Measurements from ENCODE around the gene ZNF296. TPM values are rescaled to one million over a fixed set of nuclear protein-coding genes. Genes with fewer than 3 reads are reported as not detected.

ZNF296 gene
- total and polyA plus RNA-seq, 11 donors, result 0.16 to 1.2 (median 0.36) TPM; not detected in 2

- Histone ChIP-seq H3K27ac (peak overlapping the region in 6 of 12 donors; percentile 69 to 87 (median 84)), H3K36me3 (peaks cover 0 to 16% (median 12%) of the 10 kb centered on the region in 9 donors), H3K4me3 (peak overlapping the region; percentile 81 to 100 (median 94)), H3K4me1 (peaks cover 6 to 46% (median 28%) of the 10 kb centered on the region in 12 donors), H3K9me3 (no peaks in the 10 kb centered on the region), H3K27me3 (no peaks in the 10 kb centered on the region)
- peak in 1 of 5 donors; percentile 46 for DNase-seq
- no peak for TF ChIP-seq POLR2A (IDR thresholded peaks at IDR 0.05)
- TF ChIP-seq CTCF (IDR thresholded peaks at IDR 0.05), result no peak
- 8 to 10% (median 9%) methylated on average over 6 of the region's 6 CpGs for WGBS, 4 donors
- intact Hi-C loops (cut with DNase I), result loop anchor here in 3 of 10 donors (1.0 to 5.0 kb wide), 4 partner anchors 11 to 97 kb away; partner anchors contain the start of genes PPP1R37 (in 2 of the 3), BLOC1S3 (in 1 of the 3), CLASRP (in 1 of the 3) and TRAPPC6A (in 1 of the 3)
- no peak for ATAC-seq
Measured at GRCh38 chr19:45079911-45080370, 3.7 kb upstream of the ZNF296 start.

GRCh38 chr19:45079063-45079910 lies 3.0 kb upstream of the ZNF296 start, which contains the start of gene GEMIN7:
Gene GEMIN7, plus strand, starts transcription at chr19:45079260. Its CDS starts 10,855 bp downstream, at chr19:45090115.
- Histone ChIP-seq H3K27me3 (no peaks in the 10 kb centered on the region), H3K9me3 (no peaks in the 10 kb centered on the region), H3K4me1 (peaks cover 6 to 47% (median 28%) of the 10 kb centered on the region in 12 donors), H3K4me3 (peak within 1 kb of the TSS; percentile 81 to 100 (median 94)), H3K36me3 (peaks cover 0 to 13% (median 7%) of the 10 kb centered on the region in 9 donors), H3K27ac (peak within 1 kb of the TSS; percentile 60 to 87 (median 74))
- TF ChIP-seq CTCF (IDR thresholded peaks at IDR 0.05) (peak in 3 of 12 donors; percentile 12 to 21 (median 16)), POLR2A (IDR thresholded peaks at IDR 0.05) (peak in 1 of 2 donors; percentile 63)
- DNase-seq (peak; percentile 73 to 86 (median 81)), ATAC-seq (peak; percentile 77 to 89 (median 87))
- WGBS, 4 donors, result 0% methylated on average over 34 to 61 of the region's 61 CpGs
- intact Hi-C loops (cut with DNase I), result loop anchor here in 3 of 10 donors (1.0 to 5.0 kb wide), 4 partner anchors 12 to 98 kb away; partner anchors contain the start of genes PPP1R37 (in 2 of the 3), BLOC1S3 (in 1 of the 3), CLASRP (in 1 of the 3) and TRAPPC6A (in 1 of the 3)

- peak overlapping the region; percentile 81 to 100 (median 94) for H3K4me3 ChIP-seq
- intact Hi-C loops (cut with DNase I), result loop anchor here in 3 of 10 donors (1.0 to 5.0 kb wide), 4 partner anchors 13 to 99 kb away; partner anchors contain the start of genes PPP1R37 (in 2 of the 3), BLOC1S3 (in 1 of the 3), CLASRP (in 1 of the 3) and TRAPPC6A (in 1 of the 3)
- no peaks in the 10 kb centered on the region for H3K9me3 ChIP-seq
- ATAC-seq (no peak), DNase-seq (no peak)
- WGBS, 4 donors, result 55 to 69% (median 60%) methylated on average over 9 to 10 of the region's 10 CpGs
- no peaks in the 10 kb centered on the region for H3K27me3 ChIP-seq
- peak overlapping the region in 8 of 12 donors; percentile 69 to 87 (median 82) for H3K27ac ChIP-seq
- peaks cover 6 to 47% (median 28%) of the 10 kb centered on the region in 12 donors for H3K4me1 ChIP-seq
- H3K36me3 ChIP-seq, result peaks cover 0 to 13% (median 7%) of the 10 kb centered on the region in 9 donors
- TF ChIP-seq POLR2A (IDR thresholded peaks at IDR 0.05) (no peak), CTCF (IDR thresholded peaks at IDR 0.05) (no peak)
Measured at GRCh38 chr19:45078390-45079062, 2.2 kb upstream of the ZNF296 start.
